Uterus (tissue), 2 donors: ENCODE data around the gene SETD3.

Experiments used
- POLR2A ChIP-seq, 2 donors: fragments of 450-650 bp; IDR thresholded peaks; one replicate each; pipeline ENCODE4 v1.6.1; 2016; ENCODE audit warnings: antibody characterized with exemption in 2 of 2, mild to moderate bottlenecking in 1 of 2, moderate library complexity in 1 of 2
- TF ChIP-seq, protein P1 (sequence below), 4 experiments: fragments of 200-600 bp in 2 of 4; fragments of 450-650 bp in 2 of 4; sonication (generic) in 2 of 4; IDR thresholded peaks; one replicate each; pipeline ENCODE4 v1.5.1; 2016 to 2019; ENCODE audit warnings: antibody characterized with exemption in 4 of 4, mild to moderate bottlenecking in 2 of 4, moderate library complexity in 1 of 4

DNA sequence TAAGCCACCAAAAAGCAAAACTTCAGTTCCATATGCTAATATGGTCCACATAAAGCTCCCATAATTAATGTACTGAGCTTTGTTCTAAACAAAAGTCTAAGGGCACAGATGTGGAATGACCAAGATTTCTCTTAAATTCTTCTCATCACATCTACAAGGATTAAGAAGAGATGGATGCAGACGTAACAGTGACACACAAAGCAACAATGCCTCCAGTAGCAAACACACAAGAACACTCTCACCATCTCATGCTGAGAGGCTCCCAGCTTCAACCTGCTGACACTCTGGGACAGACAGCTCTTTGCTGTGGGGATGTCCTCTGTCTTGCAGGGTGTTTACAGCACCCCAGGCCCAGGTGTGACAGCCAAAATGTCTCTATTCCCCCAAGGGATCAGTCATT, 48.2 kb downstream of the SETD3 start:
- TF ChIP-seq, protein P1, sequence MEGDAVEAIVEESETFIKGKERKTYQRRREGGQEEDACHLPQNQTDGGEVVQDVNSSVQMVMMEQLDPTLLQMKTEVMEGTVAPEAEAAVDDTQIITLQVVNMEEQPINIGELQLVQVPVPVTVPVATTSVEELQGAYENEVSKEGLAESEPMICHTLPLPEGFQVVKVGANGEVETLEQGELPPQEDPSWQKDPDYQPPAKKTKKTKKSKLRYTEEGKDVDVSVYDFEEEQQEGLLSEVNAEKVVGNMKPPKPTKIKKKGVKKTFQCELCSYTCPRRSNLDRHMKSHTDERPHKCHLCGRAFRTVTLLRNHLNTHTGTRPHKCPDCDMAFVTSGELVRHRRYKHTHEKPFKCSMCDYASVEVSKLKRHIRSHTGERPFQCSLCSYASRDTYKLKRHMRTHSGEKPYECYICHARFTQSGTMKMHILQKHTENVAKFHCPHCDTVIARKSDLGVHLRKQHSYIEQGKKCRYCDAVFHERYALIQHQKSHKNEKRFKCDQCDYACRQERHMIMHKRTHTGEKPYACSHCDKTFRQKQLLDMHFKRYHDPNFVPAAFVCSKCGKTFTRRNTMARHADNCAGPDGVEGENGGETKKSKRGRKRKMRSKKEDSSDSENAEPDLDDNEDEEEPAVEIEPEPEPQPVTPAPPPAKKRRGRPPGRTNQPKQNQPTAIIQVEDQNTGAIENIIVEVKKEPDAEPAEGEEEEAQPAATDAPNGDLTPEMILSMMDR (IDR thresholded peaks at IDR 0.05) = no peak
- no peak for TF ChIP-seq POLR2A (IDR thresholded peaks at IDR 0.05)
